Embryonic facial prominence (tissue), 1 donor: ENCODE measurements around the gene NR0B1.

ENCODE experiments used
- DNase-seq: peaks from one replicate; pipeline ENCODE4 v3.0.0-alpha.2; 2016; ENCODE audit errors: extremely low spot score

NR0B1 gene

GRCh38 chrX:30309139-30309571 lies at the start of gene NR0B1:
Gene NR0B1, minus strand, starts transcription at chrX:30309390. Its CDS starts 27 bp downstream, at chrX:30309363.
- no peak for DNase-seq

DNA sequence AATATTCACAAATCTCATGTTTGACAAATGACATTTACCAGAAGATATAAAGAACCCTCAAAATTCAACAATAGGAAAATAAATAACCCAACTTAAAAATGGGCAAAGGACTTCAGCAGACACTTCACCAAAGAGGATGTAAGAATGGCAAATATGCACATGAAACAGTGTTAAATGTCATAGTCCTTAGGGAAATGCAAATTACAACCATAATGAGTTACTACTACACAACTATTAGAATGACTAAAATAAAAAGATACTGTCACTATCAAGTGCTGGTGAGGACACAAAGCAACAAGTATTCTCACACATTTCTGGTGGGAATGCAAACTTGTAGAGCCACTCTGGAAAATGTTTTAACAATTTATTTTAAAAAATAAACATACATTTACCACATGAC lies 40.8 kb upstream of the NR0B1 start:
- no peak for DNase-seq

DNA sequence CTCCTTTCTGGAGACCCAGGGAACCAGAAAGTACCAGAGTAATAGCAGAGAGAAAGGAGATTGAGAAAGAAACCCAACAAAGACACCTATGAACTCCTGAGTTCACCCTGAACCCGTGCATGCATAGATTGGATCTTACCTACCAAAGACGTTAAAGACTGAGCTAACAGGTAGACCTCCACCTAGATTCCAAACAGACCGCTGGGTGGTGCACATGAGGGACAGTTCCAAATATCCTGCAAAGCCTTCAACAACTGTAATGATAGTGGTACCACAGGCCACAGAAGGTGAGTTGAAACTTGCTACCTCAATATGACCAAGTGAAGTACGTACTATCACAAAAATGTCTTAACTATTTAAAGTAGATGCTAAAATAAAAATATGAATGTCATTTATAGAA lies 34.0 kb upstream of the NR0B1 start:
- no peak for DNase-seq

DNA sequence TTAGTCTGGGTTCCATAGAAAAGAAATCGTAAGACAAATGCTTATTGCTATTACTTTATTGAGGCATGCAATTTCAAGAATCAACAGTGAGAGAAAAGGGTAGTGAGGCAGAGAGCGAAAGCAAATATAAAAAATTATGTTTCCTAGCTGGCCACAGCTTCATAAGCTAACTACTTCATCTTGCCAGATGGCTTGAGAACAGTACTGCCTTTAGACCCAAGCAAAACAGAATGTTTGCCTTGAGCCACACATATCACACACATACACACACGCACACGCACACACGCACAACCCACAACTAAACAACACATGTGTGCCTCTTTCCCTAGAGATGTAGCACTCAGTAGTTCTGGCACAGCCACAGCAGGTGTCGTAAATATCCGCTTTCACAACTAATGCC lies 31.6 kb upstream of the NR0B1 start:
- no peak for DNase-seq

- no peak for DNase-seq
These were observed 18.6 kb upstream of the NR0B1 start for GRCh38 chrX:30327762-30328161.

- DNase-seq, result no peak
These were observed 8.1 kb upstream of the NR0B1 start for GRCh38 chrX:30317308-30317707.

- no peak for DNase-seq
These were observed 4.1 kb upstream of the NR0B1 start for GRCh38 chrX:30313322-30313721.

- no peak for DNase-seq
These were observed 3.7 kb upstream of the NR0B1 start for GRCh38 chrX:30312858-30313257.

DNA sequence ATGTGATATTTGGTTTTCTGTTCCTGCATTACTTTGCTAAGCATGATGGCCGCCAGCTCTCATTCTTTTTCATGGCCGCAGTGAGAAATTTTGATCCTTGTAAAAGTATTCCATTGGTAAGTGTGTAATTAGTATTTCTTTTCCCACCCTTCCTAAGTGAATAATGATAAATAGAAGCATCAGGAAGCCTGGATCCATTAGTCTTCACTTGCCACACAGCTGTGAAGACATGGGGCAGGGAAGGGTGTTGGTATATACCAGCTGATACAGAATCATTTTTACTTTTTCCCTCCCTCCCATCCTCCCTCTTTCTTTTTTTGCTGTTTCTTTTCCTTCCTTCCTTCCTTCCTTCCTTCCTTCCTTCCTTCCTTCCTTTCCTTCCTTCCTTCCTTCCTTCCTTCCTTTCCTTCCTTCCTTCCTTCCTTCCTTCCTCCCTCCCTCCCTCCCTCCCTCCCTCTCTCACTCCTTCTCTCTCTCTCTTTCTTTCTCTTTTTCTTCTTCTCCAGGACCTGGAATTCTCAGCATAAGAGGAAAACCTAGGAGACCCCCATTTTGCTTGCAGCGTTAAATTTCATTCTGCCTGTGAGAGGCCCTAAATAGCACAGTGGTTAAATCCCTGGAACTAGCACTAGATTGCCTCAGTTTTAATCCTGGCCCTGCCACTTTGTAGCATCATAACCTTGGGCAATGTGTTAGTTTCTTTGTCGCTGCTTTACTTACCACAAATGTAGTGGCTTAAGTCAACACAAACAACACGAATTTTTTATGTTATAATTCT lies 1.4 kb upstream of the NR0B1 start:
- DNase-seq, result no peak

DNA sequence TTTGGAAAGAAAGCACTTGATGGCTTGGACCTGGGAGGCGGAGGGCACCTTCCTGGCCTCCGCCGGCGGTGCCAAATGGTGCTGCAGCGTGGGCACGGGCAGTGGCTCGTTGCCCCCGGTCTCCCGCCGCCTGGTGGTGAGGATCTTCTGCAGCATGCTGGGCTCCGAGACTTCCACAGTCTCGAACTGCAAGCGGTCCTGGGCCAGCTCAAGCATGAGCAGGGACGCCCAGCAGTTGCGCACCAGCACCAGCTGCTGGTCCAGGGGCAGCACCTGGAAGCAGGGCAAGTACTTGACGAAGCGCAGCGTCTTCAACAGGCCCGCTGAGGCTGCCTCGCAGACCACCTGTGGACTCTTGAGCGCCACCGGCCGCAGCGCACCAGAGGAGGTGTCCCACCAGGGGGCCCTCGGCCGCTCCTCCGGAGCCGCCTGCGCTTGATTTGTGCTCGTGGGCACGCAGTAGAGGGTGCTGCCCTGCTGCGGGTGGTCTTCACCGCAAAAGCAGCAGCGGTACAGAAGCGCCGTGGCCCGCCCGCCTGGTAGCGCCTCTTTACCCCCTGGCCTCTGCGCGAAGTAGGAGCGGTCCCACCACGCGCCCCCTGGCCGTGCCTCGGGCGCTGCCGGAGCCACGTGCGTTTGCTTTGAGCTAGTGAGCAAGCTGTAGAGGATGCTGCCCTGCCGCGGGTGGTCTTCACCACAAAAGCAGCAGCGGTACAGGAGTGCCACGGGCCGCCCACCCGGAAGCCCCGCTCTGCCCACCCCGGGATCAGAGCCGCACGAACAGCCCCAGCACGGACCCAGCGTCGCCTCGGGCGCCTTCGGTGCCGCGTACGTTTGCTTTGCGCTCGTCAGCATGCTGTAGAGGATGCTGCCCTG lies 689 bp downstream of the NR0B1 start:
- no peak for DNase-seq

- DNase-seq, result no peak
These were observed 1.7 kb downstream of the NR0B1 start for GRCh38 chrX:30307466-30307865.

- no peak for DNase-seq
These were observed 4.3 kb downstream of the NR0B1 start for GRCh38 chrX:30304866-30305265.

DNA sequence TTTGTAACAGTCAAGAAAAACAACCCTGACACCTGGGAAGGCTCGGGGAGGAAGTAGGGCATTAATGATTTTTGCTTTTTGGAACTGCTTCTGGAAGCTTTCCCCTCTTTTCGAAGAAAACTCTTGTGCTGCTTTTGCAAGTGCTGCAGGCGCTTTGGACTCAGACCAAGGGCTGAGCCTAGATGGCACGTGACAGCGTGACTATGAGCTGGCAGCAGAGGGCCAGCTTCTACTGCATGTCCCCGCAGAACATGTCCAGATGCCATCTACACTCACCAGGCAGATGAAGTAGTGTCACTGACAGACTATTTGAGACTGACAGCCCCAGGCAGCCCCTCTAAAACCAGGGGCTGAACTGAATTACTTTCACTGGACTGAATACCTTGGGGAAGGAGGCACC lies 6.2 kb downstream of the NR0B1 start:
- DNase-seq, result no peak

- DNase-seq, result no peak
These were observed 7.2 kb downstream of the NR0B1 start for GRCh38 chrX:30301963-30302362.

DNA sequence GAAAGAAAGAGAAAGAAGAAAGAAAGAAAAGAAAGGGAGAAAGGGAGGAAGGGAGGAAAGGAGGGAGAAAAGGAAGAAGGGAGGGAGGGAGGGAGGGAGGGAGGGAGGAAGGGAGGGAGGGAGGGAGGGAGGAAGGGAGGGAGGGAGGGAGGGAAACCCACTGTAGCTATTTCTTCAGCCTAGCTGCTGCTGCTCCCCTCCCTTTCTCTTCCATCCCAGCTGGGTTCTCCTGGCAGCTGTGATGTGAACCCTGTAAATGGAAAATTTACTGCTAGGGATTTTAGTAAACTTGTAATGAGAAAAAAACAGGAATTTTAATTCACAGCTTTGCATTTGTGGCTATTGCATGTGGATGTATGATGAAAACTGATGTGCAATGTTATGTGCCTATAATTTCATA lies 8.0 kb downstream of the NR0B1 start:
- no peak for DNase-seq

DNA sequence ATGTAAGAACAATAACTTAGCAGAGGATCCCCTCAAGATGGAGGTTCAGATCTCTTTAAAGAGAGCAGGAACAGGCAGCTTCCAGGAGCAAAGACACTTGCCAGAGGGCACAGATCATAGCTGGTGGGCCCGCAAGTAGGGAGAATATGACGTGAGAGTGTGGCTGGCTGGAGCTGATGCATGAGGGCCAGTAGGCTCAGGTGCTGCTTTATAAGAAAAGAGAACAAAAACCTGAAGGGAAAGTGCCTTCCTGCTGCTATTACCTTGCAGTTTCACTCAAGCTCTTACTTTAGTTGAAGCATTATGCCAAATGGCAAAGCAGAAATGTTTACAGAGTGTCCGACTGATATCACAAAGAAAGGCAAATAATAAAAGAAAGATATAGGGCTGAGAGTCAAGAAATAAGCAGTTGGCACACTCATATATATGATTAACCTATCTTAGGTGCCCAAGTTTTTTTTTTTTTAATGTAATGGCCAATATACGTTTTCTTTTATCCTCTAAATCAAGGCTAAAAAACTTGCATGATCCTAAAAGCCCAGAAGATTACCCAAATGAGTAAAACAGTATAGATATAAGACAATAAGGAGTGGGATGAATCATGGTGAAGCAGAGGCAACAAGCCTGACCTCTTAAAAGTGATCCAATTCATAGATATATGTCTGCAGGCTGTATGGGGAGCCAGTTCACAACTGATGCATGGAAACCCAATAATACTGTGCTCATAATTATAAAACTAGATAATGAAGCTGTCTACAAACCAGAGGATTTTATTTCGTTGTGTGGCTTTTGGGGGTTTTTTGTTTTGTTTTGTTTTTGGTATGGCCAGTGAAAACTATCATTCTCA lies 12.6 kb downstream of the NR0B1 start:
- DNase-seq, result no peak

GRCh38 chrX:30283456-30284200 lies 25.6 kb downstream of the NR0B1 start:
- DNase-seq, result no peak

- no peak for DNase-seq
These were observed 26.7 kb downstream of the NR0B1 start for GRCh38 chrX:30282527-30282926.

DNA sequence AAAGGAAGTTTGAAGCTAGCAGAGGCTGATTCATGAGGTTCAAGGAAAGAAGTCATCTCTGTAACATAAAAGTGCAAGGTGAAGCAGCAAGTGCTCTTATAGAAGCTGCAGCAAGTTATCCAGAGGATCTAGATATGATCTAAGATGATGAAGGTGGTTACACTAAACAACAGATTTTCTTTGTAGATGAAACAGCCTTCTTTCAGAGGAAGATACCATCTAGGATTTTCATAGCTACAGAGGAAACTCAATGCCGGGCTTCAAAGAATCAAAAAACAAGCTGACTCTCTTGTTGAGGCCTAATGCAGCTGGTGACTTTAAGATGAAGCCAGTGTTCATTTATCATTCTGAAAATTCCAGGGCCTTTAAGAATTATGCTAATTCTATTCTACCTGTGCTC lies 28.8 kb downstream of the NR0B1 start:
- DNase-seq, result no peak

DNA sequence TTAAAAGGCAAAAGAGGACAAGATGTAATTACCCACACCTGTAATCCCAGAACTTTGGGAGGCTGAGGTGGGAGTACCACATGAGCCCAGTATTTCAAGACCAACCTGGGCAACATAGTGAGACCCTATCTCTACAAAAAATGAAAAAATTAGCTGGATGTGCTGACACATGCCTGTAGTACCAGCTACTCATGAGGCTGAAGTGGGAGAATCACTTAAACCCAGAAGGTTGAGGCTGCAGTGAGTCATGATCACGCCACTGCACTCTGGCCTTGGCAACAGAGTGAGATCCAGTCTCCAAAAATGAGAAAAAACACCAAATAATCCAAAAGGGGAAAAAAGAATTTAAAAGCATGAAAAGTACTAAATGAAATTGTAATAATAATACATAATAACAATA lies 30.8 kb downstream of the NR0B1 start:
- no peak for DNase-seq

DNA sequence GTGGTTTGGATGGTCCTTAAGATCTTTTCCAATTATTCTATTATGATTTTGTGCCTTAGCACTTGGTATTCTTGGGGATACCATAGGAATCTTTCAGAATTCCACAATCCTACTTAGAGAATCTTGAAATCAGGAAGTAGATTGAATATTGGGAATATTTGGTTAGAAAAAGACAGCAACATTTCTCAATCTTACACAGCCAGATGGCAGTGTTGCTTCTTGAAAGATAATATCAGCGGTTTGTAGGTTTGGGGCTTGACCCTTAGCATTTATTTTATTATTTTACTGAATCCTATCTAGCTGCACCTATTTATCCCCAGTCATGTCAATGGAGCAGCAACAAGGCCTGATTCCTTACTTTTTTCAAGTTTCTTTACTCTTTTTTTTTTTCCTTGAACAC lies 33.7 kb downstream of the NR0B1 start:
- DNase-seq, result no peak
